HepG2 (cell line): ENCODE results near the gene PMVK. TPM values are rescaled to one million over a fixed set of nuclear protein-coding genes. Genes with fewer than 3 reads are reported as not detected.

Experiments used
- ATF1 ChIP-seq: IDR thresholded peaks from 2 replicates; pipeline ENCODE4 v1.6.1; 2016; ENCODE audit warnings: mild to moderate bottlenecking, control low read depth
- KDM6A ChIP-seq: IDR thresholded peaks from 2 replicates; pipeline ENCODE4 v1.6.1; 2016; ENCODE audit warnings: low read depth
- MED13 ChIP-seq: sonication (generic); formaldehyde crosslinking; IDR thresholded peaks from 2 replicates; pipeline ENCODE4 v1.5.0; 2020; ENCODE audit warnings: missing genetic modification reagents
- MED8 ChIP-seq: sonication (generic); formaldehyde crosslinking; IDR thresholded peaks from 2 replicates; pipeline ENCODE4 v1.8.1; 2023; ENCODE audit warnings: mild to moderate bottlenecking, missing genetic modification reagents; ENCODE audit not compliant: insufficient replicate concordance
- MEIS2 ChIP-seq: sonication (generic); formaldehyde crosslinking; IDR thresholded peaks from 2 replicates; pipeline ENCODE4 v1.9.0; 2021; ENCODE audit warnings: mild to moderate bottlenecking, missing genetic modification reagents
- MTF2 ChIP-seq: sonication (generic); formaldehyde crosslinking; IDR thresholded peaks from 2 replicates; pipeline ENCODE4 v1.5.0; 2020; ENCODE audit warnings: missing genetic modification reagents, borderline replicate concordance
- RFX1 ChIP-seq: fragments of 450-650 bp; IDR thresholded peaks from 2 replicates; pipeline ENCODE4 v1.6.1; 2017
- SP5 ChIP-seq: IDR thresholded peaks from 2 replicates; pipeline ENCODE4 v1.6.1; 2016; ENCODE audit warnings: low read depth, borderline replicate concordance
- SRF ChIP-seq: IDR thresholded peaks from 2 replicates; pipeline ENCODE4 v1.6.1; 2011; ENCODE audit warnings: mild to moderate bottlenecking, low read depth, low read length, moderate library complexity
- ZFY ChIP-seq: sonication (generic); formaldehyde crosslinking; IDR thresholded peaks from 2 replicates; pipeline ENCODE4 v1.4.0; 2020; ENCODE audit warnings: missing genetic modification reagents
- ZNF10 ChIP-seq: sonication (generic); formaldehyde crosslinking; IDR thresholded peaks from 2 replicates; pipeline ENCODE4 v1.4.0; 2020; ENCODE audit warnings: mild to moderate bottlenecking, low read depth, missing genetic modification reagents, borderline replicate concordance
- ZNF224 ChIP-seq: sonication (generic); formaldehyde crosslinking; IDR thresholded peaks from 2 replicates; pipeline ENCODE4 v1.5.0; 2020; ENCODE audit warnings: mild to moderate bottlenecking, missing genetic modification reagents
- ZNF33B ChIP-seq: sonication (generic); formaldehyde crosslinking; IDR thresholded peaks from 2 replicates; pipeline ENCODE4 v1.5.1; 2020; ENCODE audit warnings: mild to moderate bottlenecking, missing genetic modification reagents
- ZNF549 ChIP-seq: sonication (generic); formaldehyde crosslinking; IDR thresholded peaks from 2 replicates; pipeline ENCODE4 v1.5.0; 2020; ENCODE audit warnings: missing genetic modification reagents
- ZNF652 ChIP-seq: IDR thresholded peaks from 2 replicates; pipeline ENCODE4 v1.6.1; 2016; ENCODE audit warnings: low read depth, borderline replicate concordance
- ZNF75D ChIP-seq: sonication (generic); formaldehyde crosslinking; IDR thresholded peaks from 2 replicates; pipeline ENCODE4 v1.8.1; 2023; ENCODE audit warnings: missing genetic modification reagents, mild to moderate bottlenecking, borderline replicate concordance
- ZNF780A ChIP-seq: sonication (generic); formaldehyde crosslinking; IDR thresholded peaks from 2 replicates; pipeline ENCODE4 v1.8.0; 2022; ENCODE audit warnings: mild to moderate bottlenecking, missing genetic modification reagents, moderate library complexity
- ZNF788 ChIP-seq: sonication (generic); formaldehyde crosslinking; IDR thresholded peaks from 2 replicates; pipeline ENCODE4 v1.5.0; 2020; ENCODE audit warnings: mild to moderate bottlenecking, missing genetic modification reagents, borderline replicate concordance
- ZNF850 ChIP-seq: sonication (generic); formaldehyde crosslinking; conservative IDR thresholded peaks from 2 replicates; pipeline ENCODE4 v1.9.0; 2021; ENCODE audit warnings: mild to moderate bottlenecking, missing genetic modification reagents
- polyA plus RNA-seq, 8 experiments: library from polyadenylated mRNA; depleted of rRNA in 3 of 8; stranded (reverse) in 7 of 8; unstranded in 1 of 8; fragments of >200 nt; fragmentation: Illumina TruSeq in 4 of 8; extraction: Trizol in 4 of 8; gene quantifications; 2 replicates each; pipeline versions ENCODE4 v1.2.1 to v1.2.3, GENCODE V29; 2011 to 2016; ENCODE audit warnings: low read depth in 4 of 8, missing spikeins in 1 of 8, mixed read lengths in 1 of 8; ENCODE audit not compliant: insufficient read depth in 1 of 8
- total RNA-seq, 5 experiments: library from RNA; depleted of rRNA; stranded (reverse); fragments of >200 nt; fragmentation: Illumina TruSeq; extraction: Trizol; gene quantifications; 2 replicates each; pipeline ENCODE4 v1.2.3, GENCODE V29; 2016; ENCODE audit warnings: low read depth in 1 of 5
- TF ChIP-seq, protein P1 (sequence below): sonication (generic); formaldehyde crosslinking; IDR thresholded peaks from 2 replicates; pipeline ENCODE4 v1.4.0; 2020; ENCODE audit warnings: missing genetic modification reagents, borderline replicate concordance
- TF ChIP-seq, protein P2 (sequence below): sonication (generic); formaldehyde crosslinking; IDR thresholded peaks from 2 replicates; pipeline ENCODE4 v1.4.0; 2020; ENCODE audit warnings: missing genetic modification reagents, borderline replicate concordance
- TF ChIP-seq, protein P3 (sequence below): sonication (generic); formaldehyde crosslinking; IDR thresholded peaks from 2 replicates; pipeline ENCODE4 v1.4.0; 2020; ENCODE audit warnings: low read depth, mild to moderate bottlenecking, missing genetic modification reagents
- TF ChIP-seq, protein P4 (sequence below): sonication (generic); formaldehyde crosslinking; IDR thresholded peaks from 2 replicates; pipeline ENCODE4 v1.4.0; 2020; ENCODE audit warnings: mild to moderate bottlenecking, missing genetic modification reagents
- TF ChIP-seq, protein P5 (sequence below): sonication (generic); formaldehyde crosslinking; IDR thresholded peaks from 2 replicates; pipeline ENCODE4 v1.4.0; 2020; ENCODE audit warnings: missing genetic modification reagents

The PMVK gene
- total and polyA plus RNA-seq, 2 of the 13 experiments (the other 11 are each of a cell fraction or from before 2014, with no cell fraction given), result 3.9 to 12.6 TPM

DNA sequence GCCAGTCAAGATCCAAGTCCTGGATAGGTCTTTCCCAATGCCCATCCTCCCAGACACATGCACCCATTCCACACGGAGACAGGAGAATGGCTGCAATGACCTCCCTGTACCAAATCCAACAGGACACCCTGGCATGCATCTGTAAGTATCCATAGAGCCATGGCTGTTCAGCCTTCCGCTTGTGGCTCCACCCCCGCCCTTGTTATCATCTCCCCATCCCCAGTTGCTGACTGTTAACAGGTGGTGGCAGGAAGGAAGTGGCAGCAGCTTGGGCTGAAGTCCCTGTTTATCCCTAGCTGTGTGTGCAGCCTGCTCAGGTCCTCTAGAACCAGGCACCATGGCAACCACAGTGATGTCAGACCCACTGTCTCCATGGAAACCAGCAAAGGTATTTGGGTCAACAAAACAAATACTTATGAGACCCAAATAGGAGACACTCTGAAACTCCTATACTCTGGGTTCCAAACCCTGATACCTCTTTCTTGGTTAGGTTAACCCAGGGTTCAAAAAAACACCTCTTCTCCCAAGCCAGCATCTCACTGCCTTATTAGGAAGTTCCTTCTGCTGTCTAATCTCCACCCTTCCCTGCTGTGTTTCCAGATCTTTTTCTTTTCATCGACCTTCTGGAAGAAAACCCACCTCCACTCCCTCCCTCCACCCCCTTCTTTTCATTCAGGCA, 18.7 kb upstream of the PMVK start (continued):
- TF ChIP-seq KDM6A (CRISPR knock-in tag) (no peak), RFX1 (peak; percentile 91), ZNF788 (CRISPR knock-in tag) (no peak; the same call in 1 of the 2 replicates), ZNF75D (CRISPR knock-in tag) (no peak), SP5 (CRISPR knock-in tag) (no peak), ZNF549 (no peak), ZNF33B (CRISPR knock-in tag) (no peak), SRF (peak; percentile 71; the same call in 1 of the 2 replicates), MED8 (CRISPR knock-in tag) (no peak), ZFY (CRISPR knock-in tag) (no peak), ZNF10 (no peak), ZNF780A (no peak), ZNF652 (CRISPR knock-in tag) (no peak), ATF1 (CRISPR knock-in tag) (no peak), MEIS2 (CRISPR knock-in tag) (no peak), ZNF850 (CRISPR knock-in tag) (no peak), MED13 (CRISPR knock-in tag) (no peak), MTF2 (no peak), ZNF224 (CRISPR knock-in tag) (no peak)
- TF ChIP-seq, protein P1, sequence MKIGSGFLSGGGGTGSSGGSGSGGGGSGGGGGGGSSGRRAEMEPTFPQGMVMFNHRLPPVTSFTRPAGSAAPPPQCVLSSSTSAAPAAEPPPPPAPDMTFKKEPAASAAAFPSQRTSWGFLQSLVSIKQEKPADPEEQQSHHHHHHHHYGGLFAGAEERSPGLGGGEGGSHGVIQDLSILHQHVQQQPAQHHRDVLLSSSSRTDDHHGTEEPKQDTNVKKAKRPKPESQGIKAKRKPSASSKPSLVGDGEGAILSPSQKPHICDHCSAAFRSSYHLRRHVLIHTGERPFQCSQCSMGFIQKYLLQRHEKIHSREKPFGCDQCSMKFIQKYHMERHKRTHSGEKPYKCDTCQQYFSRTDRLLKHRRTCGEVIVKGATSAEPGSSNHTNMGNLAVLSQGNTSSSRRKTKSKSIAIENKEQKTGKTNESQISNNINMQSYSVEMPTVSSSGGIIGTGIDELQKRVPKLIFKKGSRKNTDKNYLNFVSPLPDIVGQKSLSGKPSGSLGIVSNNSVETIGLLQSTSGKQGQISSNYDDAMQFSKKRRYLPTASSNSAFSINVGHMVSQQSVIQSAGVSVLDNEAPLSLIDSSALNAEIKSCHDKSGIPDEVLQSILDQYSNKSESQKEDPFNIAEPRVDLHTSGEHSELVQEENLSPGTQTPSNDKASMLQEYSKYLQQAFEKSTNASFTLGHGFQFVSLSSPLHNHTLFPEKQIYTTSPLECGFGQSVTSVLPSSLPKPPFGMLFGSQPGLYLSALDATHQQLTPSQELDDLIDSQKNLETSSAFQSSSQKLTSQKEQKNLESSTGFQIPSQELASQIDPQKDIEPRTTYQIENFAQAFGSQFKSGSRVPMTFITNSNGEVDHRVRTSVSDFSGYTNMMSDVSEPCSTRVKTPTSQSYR, result no peak
- TF ChIP-seq, protein P2, sequence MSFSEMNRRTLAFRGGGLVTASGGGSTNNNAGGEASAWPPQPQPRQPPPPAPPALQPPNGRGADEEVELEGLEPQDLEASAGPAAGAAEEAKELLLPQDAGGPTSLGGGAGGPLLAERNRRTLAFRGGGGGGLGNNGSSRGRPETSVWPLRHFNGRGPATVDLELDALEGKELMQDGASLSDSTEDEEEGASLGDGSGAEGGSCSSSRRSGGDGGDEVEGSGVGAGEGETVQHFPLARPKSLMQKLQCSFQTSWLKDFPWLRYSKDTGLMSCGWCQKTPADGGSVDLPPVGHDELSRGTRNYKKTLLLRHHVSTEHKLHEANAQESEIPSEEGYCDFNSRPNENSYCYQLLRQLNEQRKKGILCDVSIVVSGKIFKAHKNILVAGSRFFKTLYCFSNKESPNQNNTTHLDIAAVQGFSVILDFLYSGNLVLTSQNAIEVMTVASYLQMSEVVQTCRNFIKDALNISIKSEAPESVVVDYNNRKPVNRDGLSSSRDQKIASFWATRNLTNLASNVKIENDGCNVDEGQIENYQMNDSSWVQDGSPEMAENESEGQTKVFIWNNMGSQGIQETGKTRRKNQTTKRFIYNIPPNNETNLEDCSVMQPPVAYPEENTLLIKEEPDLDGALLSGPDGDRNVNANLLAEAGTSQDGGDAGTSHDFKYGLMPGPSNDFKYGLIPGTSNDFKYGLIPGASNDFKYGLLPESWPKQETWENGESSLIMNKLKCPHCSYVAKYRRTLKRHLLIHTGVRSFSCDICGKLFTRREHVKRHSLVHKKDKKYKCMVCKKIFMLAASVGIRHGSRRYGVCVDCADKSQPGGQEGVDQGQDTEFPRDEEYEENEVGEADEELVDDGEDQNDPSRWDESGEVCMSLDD (CRISPR knock-in tag), result no peak
- TF ChIP-seq, protein P3, sequence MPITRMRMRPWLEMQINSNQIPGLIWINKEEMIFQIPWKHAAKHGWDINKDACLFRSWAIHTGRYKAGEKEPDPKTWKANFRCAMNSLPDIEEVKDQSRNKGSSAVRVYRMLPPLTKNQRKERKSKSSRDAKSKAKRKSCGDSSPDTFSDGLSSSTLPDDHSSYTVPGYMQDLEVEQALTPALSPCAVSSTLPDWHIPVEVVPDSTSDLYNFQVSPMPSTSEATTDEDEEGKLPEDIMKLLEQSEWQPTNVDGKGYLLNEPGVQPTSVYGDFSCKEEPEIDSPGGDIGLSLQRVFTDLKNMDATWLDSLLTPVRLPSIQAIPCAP (CRISPR knock-in tag), result no peak
- TF ChIP-seq, protein P4, sequence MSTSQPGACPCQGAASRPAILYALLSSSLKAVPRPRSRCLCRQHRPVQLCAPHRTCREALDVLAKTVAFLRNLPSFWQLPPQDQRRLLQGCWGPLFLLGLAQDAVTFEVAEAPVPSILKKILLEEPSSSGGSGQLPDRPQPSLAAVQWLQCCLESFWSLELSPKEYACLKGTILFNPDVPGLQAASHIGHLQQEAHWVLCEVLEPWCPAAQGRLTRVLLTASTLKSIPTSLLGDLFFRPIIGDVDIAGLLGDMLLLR (CRISPR knock-in tag), result no peak
- TF ChIP-seq, protein P5, sequence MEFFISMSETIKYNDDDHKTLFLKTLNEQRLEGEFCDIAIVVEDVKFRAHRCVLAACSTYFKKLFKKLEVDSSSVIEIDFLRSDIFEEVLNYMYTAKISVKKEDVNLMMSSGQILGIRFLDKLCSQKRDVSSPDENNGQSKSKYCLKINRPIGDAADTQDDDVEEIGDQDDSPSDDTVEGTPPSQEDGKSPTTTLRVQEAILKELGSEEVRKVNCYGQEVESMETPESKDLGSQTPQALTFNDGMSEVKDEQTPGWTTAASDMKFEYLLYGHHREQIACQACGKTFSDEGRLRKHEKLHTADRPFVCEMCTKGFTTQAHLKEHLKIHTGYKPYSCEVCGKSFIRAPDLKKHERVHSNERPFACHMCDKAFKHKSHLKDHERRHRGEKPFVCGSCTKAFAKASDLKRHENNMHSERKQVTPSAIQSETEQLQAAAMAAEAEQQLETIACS (CRISPR knock-in tag), result no peak
